Right ventricle myocardium superior (tissue), 1 donor: ENCODE results near the gene ADCY9. TPM values are rescaled to one million over a fixed set of nuclear protein-coding genes. Genes with fewer than 3 reads are reported as not detected.
A peak's percentile ranks its signal among the peaks of the same experiment; 100 is the strongest.

ENCODE experiments used
- ATAC-seq: fragments of 200-7000 bp; cut with Tn5 transposase; one replicate; pipeline ENCODE4 v1.9.1; 2020; ENCODE audit warnings: mild to moderate bottlenecking; ENCODE audit not compliant: poor library complexity
- DNase-seq: peaks from one replicate; pipeline ENCODE4 v3.0.0-alpha.2; 2020
- intact Hi-C: fragments of 100-400 bp; cut with DNase I; formaldehyde crosslinking; loops from one replicate; pipeline ENCODE4 v1.11.2; 2022
- total RNA-seq: library from RNA; stranded (reverse); fragmentation: NEBNext Ultra II Directional; extraction: Animal tissue kit (Norgen Biotek cat#: 25700); gene quantifications from one replicate; pipeline ENCODE4 v1.2.1, GENCODE V29; 2021
- donor health status: DM: no; HTN: yes; CAD: no; lungs with severe emphysema.

Gene ADCY9
- total RNA-seq, 1 donor from 2014 or later, result 44.8 TPM

- intact Hi-C loops, result loop anchor here (10.0 kb wide), 1 partner anchor 116 kb away; the partner anchor contains the start of gene ADCY9
- DNase-seq (peak; percentile 44), ATAC-seq (peak; percentile 61)
These were observed 117.3 kb downstream of the ADCY9 start for GRCh38 chr16:3998793-3999478.

GRCh38 chr16:3997231-3997841 lies 118.9 kb downstream of the ADCY9 start:
- intact Hi-C loops, result loop anchor here (10.0 kb wide), 1 partner anchor 117 kb away; the partner anchor contains the start of gene ADCY9
- ATAC-seq (no peak), DNase-seq (no peak)

- ATAC-seq, result no peak
- DNase-seq, result no peak
- intact Hi-C loops, result loop anchor here (10.0 kb wide), 1 partner anchor 120 kb away; the partner anchor contains the start of gene ADCY9
These were observed 121.2 kb downstream of the ADCY9 start for GRCh38 chr16:3995001-3995400.

- ATAC-seq (no peak), DNase-seq (peak; percentile 10)
These were observed 123.0 kb downstream of the ADCY9 start for GRCh38 chr16:3993052-3993785.

GRCh38 chr16:3992297-3993051 lies 123.8 kb downstream of the ADCY9 start:
- no peak for DNase-seq
- ATAC-seq, result no peak
- intact Hi-C loops, result loop anchor here (10.0 kb wide), 1 partner anchor 122 kb away; the partner anchor contains the start of gene ADCY9

More at GRCh38 chr16:3993052-3993785, 123.0 kb downstream of the ADCY9 start:
- intact Hi-C loops, result loop anchor here (10.0 kb wide), 1 partner anchor 122 kb away; the partner anchor contains the start of gene ADCY9

GRCh38 chr16:3988824-3989223 lies 127.4 kb downstream of the ADCY9 start:
- ATAC-seq, result no peak
- no peak for DNase-seq
- intact Hi-C loops, result loop anchor here (10.0 kb wide), 2 partner anchors 46 to 266 kb away; no protein-coding TSS in a partner anchor

GRCh38 chr16:3988011-3988410 lies 128.2 kb downstream of the ADCY9 start:
- ATAC-seq (no peak), DNase-seq (no peak)
- intact Hi-C loops, result loop anchor here (10.0 kb wide), 2 partner anchors 47 to 267 kb away; no protein-coding TSS in a partner anchor

- intact Hi-C loops, result loop anchor here (10.0 kb wide), 2 partner anchors 48 to 268 kb away; no protein-coding TSS in a partner anchor
- DNase-seq, result no peak
- ATAC-seq, result no peak
These were observed 129.0 kb downstream of the ADCY9 start for GRCh38 chr16:3987231-3987630.

- ATAC-seq (no peak), DNase-seq (no peak)
- intact Hi-C loops, result loop anchor here (10.0 kb wide), 2 partner anchors 49 to 269 kb away; no protein-coding TSS in a partner anchor
These were observed 130.1 kb downstream of the ADCY9 start for GRCh38 chr16:3986235-3986544.

- no peak for ATAC-seq
- intact Hi-C loops, result loop anchor here (10.0 kb wide), 2 partner anchors 50 to 270 kb away; no protein-coding TSS in a partner anchor
- DNase-seq, result no peak
These were observed 131.9 kb downstream of the ADCY9 start for GRCh38 chr16:3984111-3985060.

- DNase-seq (peak; percentile 77), ATAC-seq (peak; percentile 88)
- intact Hi-C loops, result loop anchor here (10.0 kb wide), 2 partner anchors 52 to 272 kb away; no protein-coding TSS in a partner anchor
These were observed 133.1 kb downstream of the ADCY9 start for GRCh38 chr16:3983081-3983520.

- ATAC-seq, result no peak
- intact Hi-C loops, result loop anchor here (10.0 kb wide), 2 partner anchors 53 to 273 kb away; no protein-coding TSS in a partner anchor
- DNase-seq, result peak; percentile 34
These were observed 134.0 kb downstream of the ADCY9 start for GRCh38 chr16:3982216-3982615.

- intact Hi-C loops, result loop anchor here (10.0 kb wide), 2 partner anchors 54 to 274 kb away; no protein-coding TSS in a partner anchor
- DNase-seq (peak; percentile 37), ATAC-seq (no peak)
These were observed 135.8 kb downstream of the ADCY9 start for GRCh38 chr16:3980253-3981111.

GRCh38 chr16:3979518-3979917 lies 136.7 kb downstream of the ADCY9 start:
- intact Hi-C loops, result loop anchor here (10.0 kb wide), 1 partner anchor 195 kb away; no protein-coding TSS in a partner anchor
- peak; percentile 29 for DNase-seq
- ATAC-seq, result no peak

- DNase-seq (peak; percentile 33), ATAC-seq (no peak)
- intact Hi-C loops, result loop anchor here (10.0 kb wide), 1 partner anchor 196 kb away; no protein-coding TSS in a partner anchor
These were observed 137.2 kb downstream of the ADCY9 start for GRCh38 chr16:3979070-3979469.

- ATAC-seq (no peak), DNase-seq (peak; percentile 32)
- intact Hi-C loops, result loop anchor here (10.0 kb wide), 1 partner anchor 197 kb away; no protein-coding TSS in a partner anchor
These were observed 138.9 kb downstream of the ADCY9 start for GRCh38 chr16:3977376-3977775.
